ENCODE data around the gene DFFA.
"Not testable (repeated sequence)": the region's sequence is repeated elsewhere in the genome, so short reads cannot be mapped to it uniquely, and the experiment has no call there.

DFFA gene

GRCh38 chr1:10504249-10504648 is 31.9 kb upstream of the DFFA start:
- no peak for DNase-seq (ENCODE audit: low spot score)

- no peak for DNase-seq (ENCODE audit: low spot score)
Observed at GRCh38 chr1:10502206-10502605, 29.9 kb upstream of the DFFA start.

- no peak for DNase-seq (ENCODE audit: low spot score)
Observed at GRCh38 chr1:10498231-10498630, 25.9 kb upstream of the DFFA start.

- DNase-seq (ENCODE audit: low spot score) = no peak
Observed at GRCh38 chr1:10497109-10497508, 24.8 kb upstream of the DFFA start.

DNA sequence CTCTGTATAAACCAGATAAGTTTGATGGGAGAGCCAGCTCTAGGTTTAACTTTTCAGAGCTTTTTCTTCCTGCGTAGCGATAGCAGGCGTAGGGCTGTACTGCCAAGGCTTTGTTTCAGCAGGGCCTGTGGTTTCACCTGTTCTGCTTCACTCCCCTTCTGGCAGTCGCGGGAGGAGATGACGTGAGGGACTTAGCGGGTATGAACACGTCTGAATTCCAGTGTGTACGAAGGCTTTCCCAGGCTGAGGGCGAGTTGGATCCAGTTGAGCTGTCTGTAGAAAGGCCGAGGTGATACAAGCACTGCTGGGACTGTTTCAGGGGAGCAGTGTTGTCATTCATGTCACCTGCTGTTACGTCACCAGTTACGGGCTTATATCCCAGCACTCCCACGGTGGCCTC is 23.6 kb upstream of the DFFA start:
- peak; percentile 39 for DNase-seq (ENCODE audit: low spot score)

- DNase-seq (ENCODE audit: low spot score) = no peak
Observed at GRCh38 chr1:10495475-10495817, 23.1 kb upstream of the DFFA start.

DNA sequence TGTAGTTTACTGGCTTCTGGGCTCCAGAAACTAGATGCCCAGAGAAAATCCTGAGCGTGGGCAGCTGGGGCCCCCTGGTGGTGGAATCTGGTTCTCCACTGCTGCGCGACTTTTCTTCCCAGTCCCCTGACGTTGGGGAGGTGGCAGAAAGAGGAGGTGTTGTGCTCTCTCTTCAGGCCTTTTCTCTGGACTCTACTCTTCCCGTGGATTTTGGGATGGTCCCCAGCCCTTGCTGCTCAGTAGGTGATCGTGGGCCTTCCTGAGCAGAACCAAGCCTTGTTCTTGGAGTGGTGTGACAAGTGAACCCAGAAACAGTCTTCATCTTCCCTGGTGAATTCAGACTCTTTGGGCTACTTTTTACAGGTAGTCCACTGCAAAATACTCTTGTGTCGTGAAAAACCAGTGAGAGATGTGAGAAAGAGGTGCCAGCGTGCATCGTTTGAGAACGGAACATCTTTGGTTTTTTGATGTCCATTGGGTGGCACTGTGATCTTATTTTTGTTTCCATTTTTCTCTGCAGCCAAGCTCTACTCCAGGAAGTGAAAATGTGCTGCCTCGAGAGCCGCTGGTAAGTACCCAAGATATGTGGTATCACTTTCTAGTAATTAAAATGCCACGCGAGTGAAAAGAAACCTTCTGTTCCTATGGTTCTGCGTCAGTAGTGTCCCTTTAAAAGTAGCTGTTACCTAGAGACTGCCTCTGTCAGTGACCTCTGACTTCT is 22.6 kb upstream of the DFFA start:
- DNase-seq (ENCODE audit: low spot score) = peak; percentile 70

DNA sequence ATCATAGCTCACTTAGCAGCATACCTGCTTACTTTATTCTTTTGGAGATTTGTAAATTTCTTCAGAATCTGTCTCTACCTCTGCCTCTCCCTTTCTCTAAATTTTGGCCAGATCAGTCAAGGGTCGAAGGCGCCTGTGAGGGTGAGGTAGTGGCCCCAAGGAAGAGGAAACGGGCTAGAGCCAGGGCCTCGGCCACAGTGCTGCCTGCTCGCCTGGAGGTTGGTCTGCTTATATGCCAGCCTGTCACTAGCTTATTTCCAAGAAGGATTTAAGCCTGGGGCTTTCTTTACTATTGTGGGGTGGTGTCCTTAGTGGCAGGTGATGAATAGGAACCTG is 22.1 kb upstream of the DFFA start:
- DNase-seq (ENCODE audit: low spot score) = no peak

DNA sequence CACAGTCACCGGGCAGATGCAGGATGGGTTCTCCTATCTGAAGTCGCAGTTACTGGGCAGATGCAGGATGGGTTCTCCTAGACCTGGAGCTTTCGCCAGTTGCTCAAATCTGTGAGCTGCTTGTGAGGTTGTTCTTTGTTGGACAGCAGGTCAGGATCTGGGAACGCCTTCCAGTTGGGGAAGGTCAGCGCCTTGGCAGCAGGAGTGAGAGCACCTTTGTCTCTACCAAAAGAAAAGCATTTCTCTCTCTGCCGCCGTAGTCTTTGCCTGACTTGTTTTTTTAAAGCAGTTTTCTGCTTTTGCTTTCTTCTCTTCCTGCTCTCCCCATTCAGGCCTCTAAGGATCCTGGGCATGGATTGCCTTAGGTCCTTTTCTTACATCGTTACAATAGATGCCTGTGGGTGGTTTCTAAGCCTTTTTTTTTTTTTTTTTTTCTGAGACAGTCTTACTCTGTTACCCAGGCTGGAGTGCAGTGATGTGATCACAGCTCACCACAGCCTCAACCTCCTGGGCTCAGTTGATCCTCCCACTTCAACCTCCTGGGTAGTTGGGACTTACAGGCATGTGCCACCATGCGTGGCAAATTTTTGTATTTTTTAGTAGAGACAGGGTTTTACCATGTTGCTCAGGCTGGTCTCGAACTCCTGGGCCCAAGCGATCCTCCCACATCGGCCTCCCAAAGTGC is 18.1 kb upstream of the DFFA start:
- DNase-seq (ENCODE audit: low spot score) = no peak

DNA sequence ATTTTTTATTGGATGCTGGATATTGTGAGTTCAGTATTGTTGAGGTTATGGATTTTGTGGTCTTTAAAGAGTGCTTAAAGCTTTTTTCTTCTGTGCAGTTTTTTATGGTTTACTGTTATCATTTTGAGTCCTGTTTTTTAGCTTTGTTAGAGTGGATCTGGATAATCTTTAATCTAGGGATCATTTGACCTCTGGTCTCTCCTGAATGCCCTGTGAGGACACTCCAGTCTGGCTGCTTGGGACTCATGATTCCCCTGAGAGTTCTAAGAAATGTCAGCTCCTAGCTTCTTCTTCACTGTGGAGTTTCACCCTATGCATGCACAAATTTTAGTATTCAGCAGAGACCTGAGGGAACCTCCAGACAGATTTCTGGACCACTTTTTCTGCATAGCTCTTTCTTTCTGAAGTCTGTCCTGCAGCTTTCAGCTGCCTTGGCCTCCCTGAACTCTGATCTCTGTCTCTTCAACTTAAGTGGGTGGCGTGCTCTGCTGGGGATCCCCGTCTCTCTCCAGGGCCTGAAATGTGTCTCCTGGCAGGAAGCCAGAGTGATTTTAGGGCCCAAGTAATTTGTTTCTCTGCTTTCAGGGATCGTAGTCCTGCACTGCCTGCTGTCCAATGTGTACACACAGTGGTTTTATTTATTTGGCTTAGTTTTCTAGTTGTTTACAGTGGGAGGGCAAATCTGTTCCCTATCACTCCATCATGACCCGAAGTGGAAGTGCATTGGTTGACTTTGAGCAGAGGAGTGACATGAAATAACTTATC is 17.1 kb upstream of the DFFA start:
- DNase-seq (ENCODE audit: low spot score) = no peak

DNA sequence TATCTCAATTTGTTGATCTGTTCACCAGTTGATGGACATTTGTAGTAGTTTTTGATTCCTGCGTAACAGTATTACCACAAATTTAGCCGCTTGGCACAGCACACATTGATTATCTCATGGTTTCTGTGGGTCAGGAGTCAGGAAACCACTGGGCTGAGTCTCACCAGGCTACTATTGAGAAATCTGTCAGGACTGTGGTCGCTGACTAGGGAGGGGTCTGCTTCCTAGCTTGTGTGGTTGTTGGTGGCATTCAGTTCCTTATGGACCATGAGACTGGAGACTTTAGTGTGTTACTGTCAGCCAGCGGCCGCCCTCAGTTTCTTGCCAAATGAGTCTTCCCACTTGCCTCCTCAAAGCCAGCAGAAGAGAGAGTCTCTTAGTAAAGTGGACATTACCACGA is 12.2 kb upstream of the DFFA start:
- DNase-seq (ENCODE audit: low spot score) = no peak

GRCh38 chr1:10480614-10481013 is 8.3 kb upstream of the DFFA start:
- no peak for DNase-seq (ENCODE audit: low spot score)

GRCh38 chr1:10479296-10479695 is 7.0 kb upstream of the DFFA start:
- no peak for DNase-seq (ENCODE audit: low spot score)

- DNase-seq (ENCODE audit: low spot score) = no peak
Observed at GRCh38 chr1:10475510-10475909, 3.2 kb upstream of the DFFA start.

GRCh38 chr1:10474613-10475507 is 2.5 kb upstream of the DFFA start, which contains the start of gene PEX14:
Gene PEX14, plus strand, starts transcription at chr1:10474950. Its CDS starts 17 bp downstream, at chr1:10474967.
- DNase-seq (ENCODE audit: low spot score) = peak; percentile 80

GRCh38 chr1:10474309-10474612 is 1.9 kb upstream of the DFFA start:
- not testable (repeated sequence) for DNase-seq (ENCODE audit: low spot score)

GRCh38 chr1:10473145-10473765 is 926 bp upstream of the DFFA start:
- DNase-seq (ENCODE audit: low spot score) = no peak

DNA sequence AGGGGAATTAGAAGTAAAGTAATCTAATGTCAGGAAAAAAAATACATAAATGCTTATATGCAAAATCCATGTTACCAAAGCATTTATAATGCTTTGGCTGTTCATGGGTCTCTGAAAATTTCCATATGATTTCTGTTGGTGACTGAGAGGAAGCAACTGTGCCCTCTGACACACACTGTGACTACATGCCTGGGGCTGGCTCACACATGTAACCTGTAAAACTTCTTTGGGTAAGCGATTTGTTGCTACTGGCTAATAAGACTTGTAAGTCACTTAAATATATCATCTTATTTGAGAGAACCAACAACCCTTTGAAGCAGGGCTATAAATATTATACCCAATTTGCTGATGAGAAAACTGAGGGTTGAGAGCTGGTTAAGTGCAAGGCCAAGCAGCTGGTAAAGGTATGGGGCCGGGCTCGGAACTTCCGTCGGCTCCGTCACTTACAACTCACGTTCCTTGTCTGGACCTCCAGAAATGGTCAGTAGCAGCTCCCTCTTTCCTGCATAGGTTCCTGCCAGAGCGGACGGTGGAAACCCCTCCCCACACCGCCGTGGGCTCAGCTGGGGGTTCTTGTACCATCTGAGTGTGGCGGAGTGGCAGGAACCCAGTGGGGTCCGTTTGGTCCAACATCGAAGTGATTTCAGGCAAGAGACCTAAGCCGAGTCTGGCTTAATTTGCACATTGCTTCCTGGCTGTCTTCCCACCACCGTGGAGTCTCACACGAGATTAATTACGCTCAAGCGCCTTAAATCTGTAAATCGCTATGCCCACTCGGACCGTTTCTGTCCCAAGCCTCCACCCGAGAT is 714 bp downstream of the DFFA start:
- DNase-seq (ENCODE audit: low spot score) = no peak

- no peak for DNase-seq (ENCODE audit: low spot score)
Observed at GRCh38 chr1:10470043-10470442, 2.3 kb downstream of the DFFA start.

- no peak for DNase-seq (ENCODE audit: low spot score)
Observed at GRCh38 chr1:10467078-10467477, 5.3 kb downstream of the DFFA start.

- DNase-seq (ENCODE audit: low spot score) = no peak
Observed at GRCh38 chr1:10459184-10459583, 13.1 kb downstream of the DFFA start.
